Fibroblast of skin of right biceps (primary cell): ENCODE data around the gene CCT7.

Experiments
- DNase-seq: peaks from one replicate; pipeline ENCODE4 v3.0.0-alpha.2; 2013

CCT7 gene

GRCh38 chr2:73269686-73270465, 35.8 kb downstream of the CCT7 start:
- no peak for DNase-seq

GRCh38 chr2:73272270-73272669, 38.2 kb downstream of the CCT7 start:
- DNase-seq, result no peak

- no peak for DNase-seq
These were observed 45.7 kb downstream of the CCT7 start for GRCh38 chr2:73279852-73280251.

GRCh38 chr2:73281244-73281643, 47.1 kb downstream of the CCT7 start:
- no peak for DNase-seq

GRCh38 chr2:73282924-73283544, 48.9 kb downstream of the CCT7 start:
- no peak for DNase-seq

- no peak for DNase-seq
These were observed 49.6 kb downstream of the CCT7 start for GRCh38 chr2:73283545-73284295.

GRCh38 chr2:73284296-73285158, 50.4 kb downstream of the CCT7 start, which contains the start of gene FBXO41:
TSS of gene FBXO41 (minus strand) at chr2:73284478. CDS start at chr2:73269630, 14,848 bp downstream.
- peak; percentile 36 for DNase-seq

GRCh38 chr2:73285159-73285739, 51.1 kb downstream of the CCT7 start:
- DNase-seq, result no peak

- DNase-seq, result no peak
These were observed 52.1 kb downstream of the CCT7 start for GRCh38 chr2:73286134-73286655.

GRCh38 chr2:73289304-73289703, 55.2 kb downstream of the CCT7 start:
- DNase-seq, result no peak

- DNase-seq, result no peak
These were observed 56.1 kb downstream of the CCT7 start for GRCh38 chr2:73290049-73290839.

GRCh38 chr2:73291093-73291460, 57.0 kb downstream of the CCT7 start:
- DNase-seq, result peak; percentile 49

GRCh38 chr2:73291461-73292315, 57.6 kb downstream of the CCT7 start:
- DNase-seq, result no peak

GRCh38 chr2:73292316-73292905, 58.3 kb downstream of the CCT7 start:
- no peak for DNase-seq

- DNase-seq, result no peak
These were observed 58.9 kb downstream of the CCT7 start for GRCh38 chr2:73292906-73293533.

- peak; percentile 64 for DNase-seq
These were observed 59.5 kb downstream of the CCT7 start, which contains the start of gene EGR4 for GRCh38 chr2:73293534-73294171. TSS of gene EGR4 (minus strand) at chr2:73293548. CDS start at chr2:73293317, 231 bp downstream.

GRCh38 chr2:73294239-73294638, 60.1 kb downstream of the CCT7 start:
- DNase-seq, result no peak

GRCh38 chr2:73295751-73296400, 61.8 kb downstream of the CCT7 start:
- no peak for DNase-seq
